NCI-H345 (cell line): ENCODE data around the gene TMEM62.
"Not testable (repeated sequence)": the region's sequence is repeated elsewhere in the genome, so short reads cannot be mapped to it uniquely, and the experiment has no call there.

Experiments used
- DNase-seq: peaks from one replicate; lab custom pipeline; 2025; lab: John Stamatoyannopoulos, UW

Gene TMEM62

DNA sequence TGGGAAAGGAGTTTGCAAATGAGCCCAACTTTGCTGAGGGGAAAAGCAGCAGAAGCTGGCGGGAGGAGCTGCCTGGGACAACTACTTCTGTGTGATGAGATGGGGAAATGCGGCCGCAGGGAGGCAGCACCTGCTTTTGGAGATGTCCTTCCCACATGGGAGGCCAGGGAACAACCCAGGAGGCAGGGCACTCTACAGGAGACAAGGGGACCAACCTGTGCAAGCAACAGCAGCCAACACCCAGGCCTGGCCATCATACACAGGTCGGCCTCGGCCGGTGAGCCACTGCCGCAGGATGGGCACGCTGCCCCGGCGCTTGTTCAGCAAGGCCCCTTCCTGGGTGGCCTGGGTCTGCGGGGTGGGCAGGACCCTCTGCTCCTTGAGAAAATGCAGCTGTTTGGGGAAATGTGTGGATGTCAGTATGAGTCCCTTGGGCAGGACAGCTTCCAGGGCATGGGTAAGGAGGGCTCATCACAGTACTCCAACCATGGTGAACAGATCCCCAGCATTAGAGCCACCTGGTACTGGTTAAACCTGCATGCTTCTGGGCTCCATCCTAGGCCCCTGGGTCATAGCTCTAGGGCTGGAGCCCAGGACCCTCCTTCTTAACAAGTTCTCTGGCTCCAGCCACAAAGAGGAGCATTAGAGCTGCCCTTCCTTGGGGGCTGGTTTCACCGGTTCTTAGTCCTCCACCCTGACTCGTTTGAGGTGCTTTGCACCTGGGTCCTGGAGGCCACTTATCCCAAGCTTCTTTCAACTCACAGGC, 75.9 kb downstream of the TMEM62 start:
- DNase-seq = no peak

DNA sequence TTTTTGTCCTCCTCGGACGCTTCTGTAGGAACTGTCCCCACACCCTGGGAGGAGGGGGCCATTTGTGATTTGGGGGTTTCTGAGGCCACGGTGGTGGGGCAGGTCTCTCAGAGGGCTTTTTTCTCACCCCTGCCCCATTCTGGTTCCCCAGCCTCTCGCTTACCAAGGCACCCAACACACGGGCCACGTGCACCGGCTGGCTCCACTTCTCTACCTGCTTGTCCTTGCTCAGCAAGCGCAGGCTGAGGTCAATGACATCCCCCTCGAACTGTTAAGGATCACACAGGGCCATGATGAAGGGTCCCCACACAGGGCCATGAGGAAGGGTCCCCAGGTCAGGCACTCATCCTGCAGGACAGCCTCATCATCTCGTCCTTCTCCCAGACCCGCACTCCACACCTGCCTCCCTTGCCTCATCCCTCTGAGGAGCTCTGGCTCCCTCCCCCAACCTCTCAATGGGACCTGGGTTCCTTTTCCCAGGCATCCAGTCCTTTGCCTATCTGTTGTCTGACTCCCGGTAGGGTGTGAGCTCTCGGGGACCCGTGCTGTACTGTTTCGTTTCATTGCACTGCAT, 76.9 kb downstream of the TMEM62 start:
- DNase-seq = no peak

DNA sequence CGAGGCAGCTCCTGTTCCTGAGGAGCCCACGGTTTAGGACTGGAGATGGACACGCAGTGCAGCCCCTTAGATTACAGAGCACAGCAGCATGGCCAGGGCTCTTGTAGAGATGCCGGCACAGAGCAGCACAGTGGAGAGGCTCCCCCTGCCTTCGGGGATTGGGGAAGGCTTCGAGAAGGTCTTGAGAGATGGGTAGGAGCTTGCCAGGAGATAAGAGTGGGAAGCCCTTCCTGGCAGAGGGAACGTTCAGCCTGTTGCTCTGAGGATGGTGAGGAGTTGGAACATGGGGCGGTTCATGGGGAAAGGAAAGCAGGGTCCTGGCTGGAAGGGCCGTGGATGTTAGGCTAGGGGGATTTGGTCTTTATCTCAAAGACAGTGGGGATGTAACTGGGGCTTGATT, 77.4 kb downstream of the TMEM62 start:
- DNase-seq = no peak

- DNase-seq = no peak
Observed at GRCh38 chr15:43211224-43211735, 77.9 kb downstream of the TMEM62 start.

DNA sequence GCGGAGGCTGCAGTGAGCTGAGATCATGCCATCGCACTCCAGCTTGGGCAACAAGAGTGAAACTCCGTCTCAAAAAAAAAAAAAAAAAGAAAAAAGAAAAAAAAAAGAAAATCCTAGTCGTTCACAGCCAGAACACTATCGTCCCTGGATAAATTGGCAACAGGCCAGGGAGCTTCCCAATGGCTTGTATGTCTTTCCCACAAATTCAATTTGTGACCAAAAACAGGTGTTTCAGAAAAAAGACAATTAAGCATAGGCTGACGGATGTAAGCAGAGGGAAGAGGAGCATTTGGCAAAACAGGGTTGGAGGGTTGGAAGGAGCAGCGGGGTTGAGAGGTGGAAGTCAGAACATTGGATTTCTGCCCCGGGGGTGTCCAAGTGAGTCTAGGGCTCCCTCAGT, 78.9 kb downstream of the TMEM62 start:
- no peak for DNase-seq

DNA sequence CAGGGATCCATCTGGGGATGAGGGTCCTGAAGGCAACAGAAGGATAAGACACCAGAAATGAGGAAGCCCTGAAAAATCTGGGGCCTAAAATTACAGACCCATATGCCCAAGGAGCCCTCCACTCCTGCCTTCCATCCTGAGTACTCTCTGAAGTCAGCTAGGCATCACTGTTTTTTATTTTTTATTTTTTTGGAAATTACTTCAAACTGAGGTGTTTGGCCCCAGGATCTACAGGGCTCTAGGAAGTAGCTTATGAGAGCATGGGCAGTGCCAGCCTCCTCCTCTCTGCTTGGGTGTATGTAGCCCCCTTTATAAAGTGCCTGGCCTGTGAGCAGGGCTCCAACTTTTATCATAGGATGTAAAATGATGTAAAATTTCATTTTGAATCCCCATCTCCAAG, 79.6 kb downstream of the TMEM62 start:
- no peak for DNase-seq

DNA sequence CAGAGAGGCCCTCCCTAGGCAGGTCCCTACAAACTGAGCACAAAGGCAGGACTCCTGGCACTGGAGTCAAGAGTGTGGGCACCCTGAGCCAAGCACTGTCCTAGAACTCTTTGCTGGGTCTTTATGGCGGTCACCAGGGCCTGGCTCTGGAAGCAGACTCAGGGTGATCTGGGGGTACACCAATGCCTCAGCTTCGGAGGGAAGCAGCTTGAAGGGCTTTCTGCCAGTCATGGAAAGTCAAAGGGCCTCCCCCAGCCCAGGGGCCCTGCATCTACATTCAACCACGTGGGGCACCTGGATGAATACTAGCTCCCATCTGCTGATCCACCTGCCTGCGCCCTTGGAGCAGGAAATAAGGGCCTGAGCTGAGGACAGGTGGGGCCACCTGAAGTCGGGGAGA, 80.1 kb downstream of the TMEM62 start:
- no peak for DNase-seq

GRCh38 chr15:43214169-43214568, 80.8 kb downstream of the TMEM62 start:
- no peak for DNase-seq

- DNase-seq = no peak
Observed at GRCh38 chr15:43214592-43215295, 81.4 kb downstream of the TMEM62 start.

DNA sequence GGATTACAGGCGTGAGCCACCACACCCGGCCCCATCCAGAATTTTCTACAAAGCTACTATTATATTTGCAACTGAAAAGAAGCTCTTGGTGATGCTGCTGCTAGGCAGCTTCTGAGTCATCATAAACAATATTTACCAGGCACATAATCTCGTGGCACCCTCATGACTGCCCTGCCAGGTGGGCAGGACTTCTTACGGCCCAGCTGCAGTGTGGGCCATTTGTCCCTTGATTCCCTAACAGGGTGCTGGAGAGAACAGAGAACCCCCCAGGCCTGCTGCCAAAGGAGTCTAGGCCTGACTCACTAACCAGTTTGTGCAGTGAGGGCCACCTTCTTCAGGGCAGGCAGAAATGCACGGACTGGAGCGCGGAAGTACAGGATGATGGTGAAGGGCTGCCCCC, 82.6 kb downstream of the TMEM62 start:
- no peak for DNase-seq

DNA sequence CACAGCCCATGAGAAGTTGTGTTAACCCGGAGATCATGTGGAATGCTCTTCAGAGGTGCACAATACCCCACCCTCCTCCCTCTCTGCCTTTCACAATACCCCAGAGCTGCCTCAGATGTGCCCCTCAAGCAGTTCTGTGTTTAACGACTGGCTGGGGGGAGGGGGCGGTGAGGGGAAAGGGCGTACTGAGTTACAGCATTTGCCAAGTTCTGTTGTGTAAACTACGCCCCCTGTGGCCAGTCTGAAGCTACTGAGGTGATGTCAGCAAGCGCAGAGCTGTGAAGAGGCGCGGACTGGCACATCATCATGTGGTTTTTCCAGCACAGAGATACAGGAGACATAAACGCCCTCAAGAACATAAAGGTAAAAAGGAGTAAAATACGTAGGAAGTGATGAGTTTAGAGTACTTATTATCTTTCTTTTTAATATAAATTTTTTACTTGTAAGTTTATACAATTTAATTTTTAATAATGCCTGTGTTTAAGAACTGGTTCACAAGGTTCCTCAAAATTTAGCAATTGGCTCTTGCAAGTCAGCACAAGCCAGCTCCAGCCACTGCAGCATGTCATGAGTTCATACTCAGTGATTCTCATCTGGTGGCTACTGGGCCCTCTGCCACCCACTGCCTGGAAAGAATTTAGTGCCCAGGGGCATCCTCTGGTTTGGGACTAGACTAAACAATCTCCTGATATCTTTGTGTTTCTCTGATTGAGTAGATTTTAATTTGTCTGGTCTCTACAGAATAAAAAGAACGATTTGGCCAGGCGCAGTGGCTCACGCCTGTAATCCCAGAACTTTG, 85.7 kb downstream of the TMEM62 start:
- DNase-seq = no peak

DNA sequence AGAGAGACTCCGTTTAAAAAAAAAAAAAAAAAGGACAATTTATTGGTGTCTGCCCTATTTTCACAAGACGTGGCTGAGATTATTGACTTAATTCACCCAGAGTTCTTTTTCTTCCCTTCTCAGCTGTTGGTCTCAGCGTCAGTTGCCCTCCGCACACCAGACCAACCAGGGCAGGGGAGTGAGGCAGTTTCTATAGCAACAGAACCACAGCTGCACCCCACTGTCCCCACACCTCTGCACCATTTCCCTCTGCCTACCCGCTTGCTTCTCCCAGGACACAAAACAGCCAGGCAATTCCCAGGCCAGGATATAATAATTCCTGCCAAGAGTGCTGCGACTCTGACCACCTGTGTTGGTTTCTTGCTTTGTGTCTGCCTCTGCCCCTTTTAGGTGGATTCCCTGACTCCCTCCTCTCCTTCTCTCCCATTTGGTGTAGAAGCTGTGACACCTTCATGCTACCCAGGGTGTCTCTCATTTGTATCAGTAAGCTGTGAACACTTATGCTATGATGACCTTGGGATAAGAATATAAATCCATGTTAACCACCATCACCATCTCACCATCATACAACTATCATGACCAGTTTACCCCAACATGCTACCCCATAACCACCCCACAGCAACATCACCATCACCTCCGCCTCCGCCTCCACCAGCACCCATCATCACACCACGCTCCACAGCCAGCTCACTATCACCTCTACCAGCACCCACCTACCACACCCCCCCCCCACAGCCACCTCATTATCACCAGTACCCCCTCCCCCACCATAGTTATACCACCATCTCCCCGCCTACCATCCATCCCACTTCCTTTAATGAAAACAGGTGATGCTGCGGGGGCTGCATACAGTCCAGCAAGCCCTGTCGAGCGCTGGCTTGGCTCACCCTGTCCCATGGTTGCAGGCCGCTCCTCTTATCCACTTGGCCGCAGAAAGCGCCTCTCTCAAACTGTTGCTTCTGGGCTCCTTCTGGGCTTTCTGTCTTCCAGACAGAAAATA, 86.8 kb downstream of the TMEM62 start:
- DNase-seq = no peak

DNA sequence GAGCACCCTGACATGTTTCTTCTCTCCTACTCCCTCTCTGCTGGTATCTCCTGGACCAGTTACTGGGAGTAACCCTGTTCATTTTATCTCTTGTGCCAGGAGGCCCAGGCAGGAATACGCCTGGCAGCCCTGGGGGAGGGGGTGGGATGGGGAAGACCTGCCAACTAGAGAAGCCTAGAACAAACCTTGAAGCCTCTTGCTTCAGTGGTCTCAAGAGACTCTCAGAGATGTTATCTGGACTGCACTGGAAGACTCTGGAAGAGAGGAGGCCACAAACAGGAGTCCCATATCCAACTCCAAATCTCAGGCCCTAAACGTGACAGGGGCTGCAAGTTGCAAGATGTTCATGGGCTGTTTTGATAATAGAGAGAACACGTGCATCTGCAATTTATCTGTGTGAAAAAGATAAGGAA, 87.6 kb downstream of the TMEM62 start, which contains the start of gene EPB42:
TSS of gene EPB42 (minus strand) at position 28 of the 413 bp plus-strand sequence. CDS start 193 bp downstream, outside the sequence.
- DNase-seq = no peak

DNA sequence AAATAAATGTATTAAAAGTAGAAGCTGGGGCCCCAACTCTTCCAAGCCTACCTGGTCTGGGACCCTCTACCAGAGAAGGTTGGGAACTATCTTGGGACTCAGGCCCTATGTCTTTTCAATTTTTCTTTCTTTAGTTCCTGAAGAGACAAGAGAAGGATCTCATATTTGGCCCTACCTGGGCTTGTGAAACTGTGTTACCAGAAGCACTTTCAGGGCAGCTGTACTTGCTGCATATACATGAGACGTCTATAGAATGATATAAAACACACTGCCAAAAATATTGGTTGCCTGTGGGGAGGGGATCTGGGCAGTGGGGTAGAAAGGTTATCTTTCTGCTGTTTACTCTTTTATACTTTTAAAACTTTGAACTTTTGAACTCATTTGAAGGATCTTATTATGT, 88.0 kb downstream of the TMEM62 start:
- no peak for DNase-seq

DNA sequence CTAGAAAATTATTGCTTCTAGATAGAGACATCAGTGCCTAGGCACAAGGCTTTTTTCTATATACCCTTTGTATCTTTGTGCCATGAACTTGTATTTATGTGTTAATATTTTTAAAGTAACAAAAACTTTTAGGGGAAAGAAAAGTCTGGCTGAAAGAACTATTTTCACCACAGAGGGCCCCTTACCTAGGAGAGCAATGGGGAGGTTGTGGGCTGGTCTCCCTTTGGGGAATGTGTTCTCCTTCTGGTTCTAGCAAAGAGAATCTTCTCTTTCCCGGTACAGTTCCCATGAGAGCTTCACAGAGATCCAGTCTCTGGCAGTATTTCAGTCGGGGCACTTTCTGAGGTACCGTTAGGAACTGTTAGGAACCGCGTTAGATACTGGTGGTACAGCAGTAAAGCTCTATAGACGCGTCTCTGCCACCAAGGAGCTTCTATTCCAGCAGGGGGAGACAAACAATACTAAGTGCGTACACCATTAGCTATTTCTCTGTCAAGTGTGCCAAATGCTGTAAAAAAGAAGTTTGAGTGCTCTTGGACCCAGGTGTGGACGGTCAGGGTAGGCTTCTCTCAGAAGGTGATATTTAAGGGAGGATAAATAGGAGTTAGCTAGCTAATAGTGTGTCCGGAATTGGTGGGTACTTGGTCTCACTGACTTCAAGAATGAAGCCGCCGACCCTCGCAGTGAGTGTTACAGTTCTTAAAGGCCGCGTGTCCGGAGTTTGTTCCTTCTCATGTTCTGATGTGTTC, 92.0 kb downstream of the TMEM62 start:
- DNase-seq = peak; percentile 17

- DNase-seq = not testable (repeated sequence)
Observed at GRCh38 chr15:43225950-43226255, 92.5 kb downstream of the TMEM62 start.

- DNase-seq = no peak
Observed at GRCh38 chr15:43226436-43227305, 93.3 kb downstream of the TMEM62 start.

DNA sequence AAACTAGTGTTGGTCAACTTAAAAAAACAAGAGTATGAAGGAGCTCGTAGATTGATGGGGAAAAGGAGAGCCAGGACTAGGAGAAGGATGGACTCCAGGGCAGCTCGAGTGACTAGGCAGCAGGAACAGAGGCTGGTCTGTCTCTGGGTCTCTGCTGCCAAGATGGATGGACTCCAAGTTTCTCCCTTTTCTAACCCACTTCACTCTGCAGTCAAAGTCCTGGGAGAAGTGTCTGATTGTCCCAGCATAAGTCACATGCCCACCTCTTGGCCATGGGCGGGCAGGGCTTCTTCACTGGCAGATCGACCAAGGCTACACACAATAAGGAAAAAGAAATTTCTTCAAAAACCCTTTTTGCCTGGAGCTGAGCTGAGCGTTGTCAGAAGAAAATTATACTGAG, 96.6 kb downstream of the TMEM62 start:
- DNase-seq = no peak

DNA sequence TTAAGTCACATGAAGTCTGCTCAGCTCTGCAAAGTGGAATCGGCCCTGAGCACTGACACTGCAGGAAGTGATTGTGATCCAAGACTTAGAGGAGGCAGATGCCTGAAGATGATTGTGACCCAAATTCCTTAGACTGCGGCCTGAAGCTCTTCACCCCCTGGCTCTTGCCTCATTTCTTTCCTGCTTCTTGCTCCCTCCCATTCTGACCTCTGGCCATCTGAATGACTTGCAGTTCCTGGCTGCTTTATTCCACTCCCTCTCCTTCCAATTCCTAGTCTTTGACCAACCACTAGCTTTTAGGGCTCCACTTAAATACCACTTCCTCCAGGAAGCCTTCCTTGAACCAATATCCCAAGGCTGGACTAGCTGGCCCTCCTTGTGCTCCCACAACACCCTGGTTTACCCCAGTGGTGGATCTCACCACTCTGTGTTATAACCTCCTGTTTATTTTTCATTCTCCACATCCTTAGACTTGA, 97.3 kb downstream of the TMEM62 start:
- DNase-seq = no peak
